Mesenchymal stem cell (in vitro differentiated cells and primary cell): ENCODE data around the gene TOMM20.
"Not testable (repeated sequence)": the region's sequence is repeated elsewhere in the genome, so short reads cannot be mapped to it uniquely, and the experiment has no call there.

Experiments used
- DNase-seq: peaks from one replicate; pipeline ENCODE4 v3.0.0-alpha.2; 2013
- H2AFZ ChIP-seq: one replicate; pipeline ENCODE4 v1.6.1; 2013; ENCODE audit warnings: low read depth, mild to moderate bottlenecking, control low read depth, inconsistent platforms, low read length, moderate library complexity
- H2AK5ac ChIP-seq: 2 replicates; pipeline ENCODE4 v1.6.1; 2013; ENCODE audit warnings: low read length, moderate library complexity, mild to moderate bottlenecking, inconsistent platforms; ENCODE audit not compliant: severe bottlenecking
- H2BK120ac ChIP-seq: one replicate; pipeline ENCODE4 v1.6.1; 2013; ENCODE audit warnings: low read depth, mild to moderate bottlenecking, inconsistent platforms, low read length, moderate library complexity
- H2BK12ac ChIP-seq, 2 experiments: one replicate each; pipeline ENCODE4 v1.6.1; 2013; ENCODE audit warnings: inconsistent platforms in 2 of 2, low read length in 2 of 2, mild to moderate bottlenecking in 2 of 2, moderate library complexity in 2 of 2, control low read depth in 1 of 2
- H2BK15ac ChIP-seq: one replicate; pipeline ENCODE4 v1.6.1; 2013; ENCODE audit warnings: mild to moderate bottlenecking, low read depth, inconsistent platforms; ENCODE audit not compliant: poor library complexity, severe bottlenecking
- H2BK5ac ChIP-seq: 2 replicates; pipeline ENCODE4 v1.6.1; 2013; ENCODE audit warnings: low read depth, mild to moderate bottlenecking, low read length, control low read depth, inconsistent platforms; ENCODE audit not compliant: poor library complexity, severe bottlenecking
- H3K14ac ChIP-seq, 2 experiments: one replicate each; pipeline ENCODE4 v1.6.1; 2013; ENCODE audit warnings: inconsistent platforms in 2 of 2, low read length in 2 of 2, control low read depth in 1 of 2, mild to moderate bottlenecking in 1 of 2, moderate library complexity in 1 of 2
- H3K18ac ChIP-seq, 2 experiments: one replicate each; pipeline ENCODE4 v1.6.1; 2013; ENCODE audit warnings: inconsistent platforms in 2 of 2, low read length in 2 of 2, control low read depth in 1 of 2, low read depth in 1 of 2, mild to moderate bottlenecking in 1 of 2
- H3K23ac ChIP-seq, 2 experiments: one replicate each; pipeline ENCODE4 v1.6.1; 2013; ENCODE audit warnings: inconsistent platforms in 2 of 2, low read length in 2 of 2, mild to moderate bottlenecking in 2 of 2, moderate library complexity in 2 of 2, control low read depth in 1 of 2
- H3K27ac ChIP-seq: 2 replicates; pipeline ENCODE4 v1.5.1; 2013; ENCODE audit warnings: mild to moderate bottlenecking, moderate library complexity, low read length, control low read depth, inconsistent platforms; ENCODE audit not compliant: poor library complexity, severe bottlenecking
- H3K27me3 ChIP-seq, 2 experiments: 2 replicates each; pipeline versions ENCODE4 v1.6.1 to v1.7.0; 2013; ENCODE audit warnings: low read length in 2 of 2, mild to moderate bottlenecking in 2 of 2, moderate library complexity in 2 of 2, control low read depth in 1 of 2, inconsistent platforms in 1 of 2; ENCODE audit not compliant: control insufficient read depth in 1 of 2, insufficient read depth in 1 of 2
- H3K36me3 ChIP-seq, 2 experiments: 2 replicates each; pipeline versions ENCODE4 v1.6.1 to v1.7.0; 2013; ENCODE audit warnings: low read length in 2 of 2, control low read depth in 1 of 2, inconsistent platforms in 1 of 2, low read depth in 1 of 2, mild to moderate bottlenecking in 1 of 2; ENCODE audit not compliant: insufficient read depth in 2 of 2, control insufficient read depth in 1 of 2
- H3K4ac ChIP-seq, 2 experiments: one replicate each; pipeline ENCODE4 v1.6.1; 2013; ENCODE audit warnings: inconsistent platforms in 2 of 2, low read length in 2 of 2, mild to moderate bottlenecking in 2 of 2, moderate library complexity in 2 of 2, control low read depth in 1 of 2, low read depth in 1 of 2
- H3K4me1 ChIP-seq: 2 replicates; pipeline ENCODE4 v1.6.1; 2013; ENCODE audit warnings: low read depth, low read length, control low read depth; ENCODE audit not compliant: control insufficient read depth, insufficient read depth
- H3K4me2 ChIP-seq: 2 replicates; pipeline ENCODE4 v1.6.1; 2013; ENCODE audit warnings: low read length, mild to moderate bottlenecking, inconsistent platforms; ENCODE audit not compliant: poor library complexity, severe bottlenecking
- H3K4me3 ChIP-seq, 2 experiments: 2 replicates each; pipeline versions ENCODE4 v1.5.1 to v1.7.0; 2013; ENCODE audit warnings: low read length in 2 of 2, mild to moderate bottlenecking in 2 of 2, control low read depth in 1 of 2, low read depth in 1 of 2; ENCODE audit not compliant: insufficient read depth in 1 of 2
- H3K79me1 ChIP-seq: replicated peaks from 2 replicates; pipeline ENCODE4 v1.6.1; 2013; ENCODE audit warnings: mild to moderate bottlenecking, control low read depth, low read length, inconsistent platforms; ENCODE audit not compliant: poor library complexity, severe bottlenecking
- H3K9ac ChIP-seq: 2 replicates; pipeline ENCODE4 v1.7.0; 2013; ENCODE audit warnings: mild to moderate bottlenecking, low read length, moderate library complexity
- H3K9me3 ChIP-seq: 2 replicates; pipeline ENCODE4 v1.7.0; 2013; ENCODE audit warnings: mild to moderate bottlenecking, low read length; ENCODE audit not compliant: control insufficient read depth
- H4K8ac ChIP-seq: one replicate; pipeline ENCODE4 v1.6.1; 2013; ENCODE audit warnings: inconsistent platforms, mild to moderate bottlenecking, low read length, moderate library complexity
- H4K91ac ChIP-seq: one replicate; pipeline ENCODE4 v1.6.1; 2013; ENCODE audit warnings: mild to moderate bottlenecking, low read length, inconsistent platforms
- WGBS: methylation state at CpG from one replicate; pipeline ENCODE4 v1.1.7; 2013; ENCODE audit warnings: mixed read lengths; 5-methylcytosine and 5-hydroxymethylcytosine counted together

The TOMM20 gene

GRCh38 chr1:235098991-235099390 lies 29.6 kb downstream of the TOMM20 start:
- no peak overlapping the region for H3K18ac ChIP-seq
- H3K4ac ChIP-seq, result no peak overlapping the region
- no peak overlapping the region for H2BK120ac ChIP-seq
- WGBS, result 94% methylated on average over 8 of the region's 9 CpGs
- H3K79me1 ChIP-seq, result peaks cover 3% of the 10 kb centered on the region
- no peaks in the 10 kb centered on the region for H3K9me3 ChIP-seq
- H2BK12ac ChIP-seq, result no peak overlapping the region
- no peak overlapping the region for H3K27ac ChIP-seq
- H3K9ac ChIP-seq, result no peak overlapping the region
- H4K8ac ChIP-seq, result no peak overlapping the region
- H2AK5ac ChIP-seq, result no peak overlapping the region
- H3K27me3 ChIP-seq, result no peaks in the 10 kb centered on the region
- no peak overlapping the region for H3K4me2 ChIP-seq
- no peak overlapping the region for H3K14ac ChIP-seq
- no peak overlapping the region for H2AFZ ChIP-seq
- no peak overlapping the region for H3K4me3 ChIP-seq
- no peak for DNase-seq
- H3K4me1 ChIP-seq, result no peaks in the 10 kb centered on the region
- H3K23ac ChIP-seq, result no peak overlapping the region
- H3K36me3 ChIP-seq, result no peaks in the 10 kb centered on the region
- H2BK15ac ChIP-seq, result no peak overlapping the region
- no peak overlapping the region for H2BK5ac ChIP-seq
- no peak overlapping the region for H4K91ac ChIP-seq

GRCh38 chr1:235098547-235098946 lies 30.1 kb downstream of the TOMM20 start:
- no peak overlapping the region for H3K4ac ChIP-seq
- no peak overlapping the region for H2AFZ ChIP-seq
- no peak overlapping the region for H3K9ac ChIP-seq
- no peak overlapping the region for H3K23ac ChIP-seq
- H2BK120ac ChIP-seq, result no peak overlapping the region
- DNase-seq, result no peak
- H3K79me1 ChIP-seq, result peaks cover 3% of the 10 kb centered on the region
- no peak overlapping the region for H3K4me3 ChIP-seq
- no peak overlapping the region for H3K4me2 ChIP-seq
- no peak overlapping the region for H3K18ac ChIP-seq
- H2BK15ac ChIP-seq, result peak overlapping the region; percentile 7
- H4K8ac ChIP-seq, result peak overlapping the region; percentile 49
- 79% methylated on average over 5 of the region's 6 CpGs for WGBS
- H3K27me3 ChIP-seq, result no peaks in the 10 kb centered on the region
- no peak overlapping the region for H2BK12ac ChIP-seq
- no peak overlapping the region for H2AK5ac ChIP-seq
- H3K9me3 ChIP-seq, result no peaks in the 10 kb centered on the region
- no peak overlapping the region for H3K14ac ChIP-seq
- H4K91ac ChIP-seq, result no peak overlapping the region
- H2BK5ac ChIP-seq, result no peak overlapping the region
- no peaks in the 10 kb centered on the region for H3K36me3 ChIP-seq
- H3K27ac ChIP-seq, result no peak overlapping the region
- peaks cover 2% of the 10 kb centered on the region for H3K4me1 ChIP-seq

GRCh38 chr1:235097501-235097900 lies 31.1 kb downstream of the TOMM20 start:
- H2AK5ac ChIP-seq, H2AFZ ChIP-seq, H3K27ac ChIP-seq, H2BK12ac ChIP-seq, H3K36me3 ChIP-seq, H3K4me3 ChIP-seq, H2BK5ac ChIP-seq, H3K9ac ChIP-seq, DNase-seq, H3K27me3 ChIP-seq, H3K79me1 ChIP-seq, H4K8ac ChIP-seq, H2BK15ac ChIP-seq, H4K91ac ChIP-seq, H3K14ac ChIP-seq, H3K4me2 ChIP-seq, H3K4me1 ChIP-seq, H3K18ac ChIP-seq, H3K9me3 ChIP-seq, H3K4ac ChIP-seq, H3K23ac ChIP-seq, H2BK120ac ChIP-seq: not testable (repeated sequence)
- WGBS, result 95% methylated on average over 14 of the region's 14 CpGs

- whole genome bisulfite sequencing, result 30% methylated on average over 4 of the region's 6 CpGs
Measured at GRCh38 chr1:235095938-235096562, 32.6 kb downstream of the TOMM20 start.

More at GRCh38 chr1:235095938-235096562, 32.6 kb downstream of the TOMM20 start:
- Histone ChIP-seq H2BK5ac (no peak overlapping the region), H3K9me3 (no peaks in the 10 kb centered on the region), H3K18ac (no peak overlapping the region), H2AK5ac (no peak overlapping the region), H3K4ac (no peak overlapping the region), H3K36me3 (no peaks in the 10 kb centered on the region), H2AFZ (no peak overlapping the region), H3K27me3 (no peaks in the 10 kb centered on the region), H3K23ac (no peak overlapping the region), H2BK120ac (no peak overlapping the region), H4K91ac (no peak overlapping the region), H2BK12ac (no peak overlapping the region), H3K79me1 (no peaks in the 10 kb centered on the region), H3K4me1 (peaks cover 6% of the 10 kb centered on the region), H3K9ac (no peak overlapping the region), H4K8ac (no peak overlapping the region), H3K14ac (no peak overlapping the region), H3K4me2 (no peak overlapping the region), H3K4me3 (no peak overlapping the region), H2BK15ac (no peak overlapping the region), H3K27ac (no peak overlapping the region)
- DNase-seq, result peak; percentile 51
